K562 (cell line): ENCODE results near the gene LTK. TPM values are rescaled to one million over a fixed set of nuclear protein-coding genes. Genes with fewer than 3 reads are reported as not detected.

Experiments used
- ATAC-seq: fragments of 200-7000 bp; cut with Tn5 transposase; 3 replicates; pipeline ENCODE4 v1.9.1; 2020; ENCODE audit warnings: moderate library complexity
- BruUV-seq: library from RNA; stranded (reverse); fragments of 400-500 nt; replicated peaks from 2 replicates; lab custom pipeline; 2021; lab: Mats Ljungman, UMichigan
- CTCF ChIA-PET: fragments of 300-600 bp; formaldehyde crosslinking; extraction: SDS; loops from one replicate; lab custom pipeline; 2021; ENCODE audit warnings: low intra/inter-chr PET ratio; lab: Yijun Ruan, JAX
- POLR2A ChIA-PET: fragments of 300-600, 350-650 bp; sonication (Branson Sonifier 250); formaldehyde crosslinking; extraction: SDS; loops from one replicate; lab custom pipeline; 2021; ENCODE audit warnings: antibody characterized with exemption, inconsistent platforms; lab: Yijun Ruan, JAX
- DNase-seq, 4 experiments: peaks; one replicate each; pipeline versions ENCODE4 v3.0.0 to v3.0.0-alpha.2; 2011 to 2018; ENCODE audit warnings: low spot score in 3 of 4, mixed read lengths in 3 of 4; ENCODE audit errors: extremely low read depth in 1 of 4
- FAIRE-seq: peaks from 2 replicates; lab custom pipeline; 2011; peaks lifted over from hg19 to GRCh38; lab: Jason Lieb, UNC
- H2AFZ ChIP-seq: 2 replicates; pipeline ENCODE4 v1.6.0; 2011; ENCODE audit warnings: low read depth, low read length, control low read depth, inconsistent platforms
- H3K27ac ChIP-seq: fragments of 200-600 bp; 3 replicates; pipeline ENCODE4 v1.8.0; 2011; ENCODE audit warnings: low read depth, mild to moderate bottlenecking, control low read depth, inconsistent platforms, low read length, moderate library complexity, mixed read lengths; ENCODE audit errors: extremely low read depth
- H3K27me3 ChIP-seq, 2 experiments: fragments of 300-600 bp in 1 of 2; 2 replicates in 1 of 2; 3 replicates in 1 of 2; pipeline versions ENCODE4 v1.6.0 to v1.8.0; 2011; ENCODE audit warnings: inconsistent platforms in 2 of 2, low read length in 2 of 2, mild to moderate bottlenecking in 1 of 2, mixed read lengths in 1 of 2, moderate library complexity in 1 of 2; ENCODE audit not compliant: control insufficient read depth in 2 of 2, insufficient read depth in 2 of 2
- H3K36me3 ChIP-seq: fragments of 300-600 bp; 3 replicates; pipeline ENCODE4 v1.8.0; 2011; ENCODE audit warnings: mild to moderate bottlenecking, low read length, inconsistent platforms; ENCODE audit not compliant: control insufficient read depth, insufficient read depth
- H3K4me1 ChIP-seq, 2 experiments: fragments of 200-600 bp in 1 of 2; replicated peaks in 1 of 2; 2 replicates in 1 of 2; 3 replicates in 1 of 2; pipeline versions ENCODE4 v1.5.1 to v1.8.0; 2011; ENCODE audit warnings: inconsistent platforms in 2 of 2, low read length in 2 of 2, mild to moderate bottlenecking in 1 of 2, mixed read lengths in 1 of 2, moderate library complexity in 1 of 2; ENCODE audit not compliant: control insufficient read depth in 2 of 2, insufficient read depth in 2 of 2
- H3K4me2 ChIP-seq: 2 replicates; pipeline ENCODE4 v1.6.1; 2011; ENCODE audit warnings: low read length, control low read depth, inconsistent platforms, mixed read lengths; ENCODE audit not compliant: insufficient read depth
- H3K4me3 ChIP-seq: fragments of 200-600 bp; sonication (generic), shearing (Covaris generic); 2 replicates; pipeline ENCODE4 v1.5.1; 2016; ENCODE audit warnings: control low read depth, inconsistent platforms
- H3K79me2 ChIP-seq: fragments of 200-600 bp; 3 replicates; pipeline ENCODE4 v1.8.0; 2011; ENCODE audit warnings: low read length, inconsistent platforms; ENCODE audit not compliant: control insufficient read depth, insufficient read depth
- H3K9ac ChIP-seq, 2 experiments: 2 replicates each; pipeline versions ENCODE4 v1.6.0 to v1.6.1; 2011; ENCODE audit warnings: low read depth in 2 of 2, low read length in 2 of 2, control low read depth in 1 of 2, inconsistent platforms in 1 of 2, mild to moderate bottlenecking in 1 of 2, mixed read lengths in 1 of 2; ENCODE audit not compliant: insufficient read depth in 1 of 2
- H3K9me1 ChIP-seq: one replicate; pipeline ENCODE4 v1.6.0; 2011; ENCODE audit warnings: inconsistent platforms, mild to moderate bottlenecking, low read length, moderate library complexity; ENCODE audit not compliant: control insufficient read depth, insufficient read depth
- H3K9me3 ChIP-seq: replicated peaks from 2 replicates; pipeline ENCODE4 v1.5.1; 2011; ENCODE audit warnings: low read depth, low read length, inconsistent platforms; ENCODE audit not compliant: control insufficient read depth, insufficient read depth
- H4K20me1 ChIP-seq: replicated peaks from 2 replicates; pipeline ENCODE4 v1.6.1; 2011; ENCODE audit warnings: low read length, inconsistent platforms, mixed read lengths; ENCODE audit not compliant: control insufficient read depth, insufficient read depth
- ASH1L ChIP-seq: fragments of 450-650 bp; IDR thresholded peaks from 2 replicates; pipeline ENCODE4 v1.6.1; 2018; ENCODE audit warnings: borderline replicate concordance, mild to moderate bottlenecking, low read depth; ENCODE audit not compliant: partially characterized antibody
- BRF1 ChIP-seq: IDR thresholded peaks from 3 replicates; pipeline ENCODE4 v1.6.1; 2011; ENCODE audit warnings: borderline replicate concordance, mild to moderate bottlenecking; ENCODE audit not compliant: insufficient read length; ENCODE audit errors: extremely low read depth
- EP400 ChIP-seq: fragments of 450-650 bp; IDR thresholded peaks from 2 replicates; pipeline ENCODE4 v1.6.1; 2017; ENCODE audit warnings: antibody characterized with exemption, mild to moderate bottlenecking, moderate library complexity
- NUFIP1 ChIP-seq: fragments of 450-650 bp; IDR thresholded peaks from 2 replicates; pipeline ENCODE4 v1.6.1; 2018; ENCODE audit not compliant: partially characterized antibody
- RBFOX2 ChIP-seq: fragments of 200-400 bp; formaldehyde crosslinking; IDR thresholded peaks from 2 replicates; pipeline ENCODE4 v1.6.1; 2017; ENCODE audit warnings: low read depth, mild to moderate bottlenecking, low read length, moderate library complexity
- U2AF1 ChIP-seq: fragments of 200-400 bp; formaldehyde crosslinking; optimal IDR thresholded peaks from 2 replicates; pipeline ENCODE3; 2017; ENCODE audit warnings: mild to moderate bottlenecking, low read depth, low read length, moderate library complexity
- ZNF561 ChIP-seq: fragments of 450-650 bp; formaldehyde crosslinking; conservative IDR thresholded peaks from 2 replicates; pipeline ENCODE4 v1.4.0; 2020; ENCODE audit warnings: mild to moderate bottlenecking, moderate library complexity
- WGBS: fragments of 100-300 bp; shearing (Covaris generic); methylation state at CpG from one replicate; pipeline ENCODE4 v1.1.6; 2016; ENCODE audit warnings: low coverage, mixed read lengths; ENCODE audit not compliant: insufficient coverage; ENCODE audit errors: missing lambda C conversion rate; 5-methylcytosine and 5-hydroxymethylcytosine counted together
- in situ Hi-C: fragments of 300-500 bp; cut with MboI; formaldehyde crosslinking; loops from 4 replicates; pipeline ENCODE4 v1.15.0; 2018; ENCODE audit warnings: inconsistent platforms, mixed read lengths
- intact Hi-C: fragments of 100-400 bp; cut with micrococcal nuclease; formaldehyde crosslinking; loops from 2 replicates; pipeline ENCODE4 v1.14.2; 2022
- polyA plus RNA-seq, 8 experiments: library from polyadenylated mRNA; depleted of rRNA in 4 of 8; stranded (reverse) in 5 of 8; unstranded in 3 of 8; fragments of >200 nt; fragmentation: Nextera tagmentation in 2 of 8; fragmentation: Illumina TruSeq in 1 of 8; extraction: Ambion mirVana in 2 of 8; extraction: Trizol in 1 of 8; gene quantifications; 2 replicates each; pipeline versions ENCODE4 v1.2.1 to v1.2.3, GENCODE V29; 2011 to 2014; ENCODE audit warnings: inconsistent platforms in 1 of 8, missing spikeins in 1 of 8
- total RNA-seq, 7 experiments: library from RNA; depleted of rRNA in 6 of 7; stranded (reverse); fragments of >200 nt in 6 of 7; fragmentation: Illumina TruSeq in 2 of 7; extraction: Trizol in 2 of 7; gene quantifications; 2 replicates each; pipeline versions ENCODE4 v1.2.1 to v1.2.3, GENCODE V29; 2011 to 2021; ENCODE audit warnings: low replicate concordance in 1 of 7
- TF ChIP-seq, protein P1 (sequence below): fragments of 450-650 bp; formaldehyde crosslinking; IDR thresholded peaks from 2 replicates; pipeline ENCODE4 v1.4.0; 2020; ENCODE audit warnings: mild to moderate bottlenecking
- TF ChIP-seq, protein P2 (sequence below): IDR thresholded peaks from 2 replicates; pipeline ENCODE4 v1.6.1; 2011; ENCODE audit warnings: borderline replicate concordance, low read depth, mild to moderate bottlenecking, moderate library complexity, low read length; ENCODE audit not compliant: insufficient read depth, poor library complexity, severe bottlenecking

Gene LTK
- total and polyA plus RNA-seq, 9 of the 15 experiments (the other 6 are each of a cell fraction or from before 2014, with no cell fraction given), result 0.25 to 4.4 (median 1.8) TPM

- Histone ChIP-seq H3K79me2 (peaks cover 17% of the 10 kb centered on the region), H3K9me3 (no peaks in the 10 kb centered on the region), H3K9me1 (no peaks in the 10 kb centered on the region), H3K9ac (peak overlapping the region in 1 of 2 experiments; percentile 38; a peak in 1 of 4 replicates)
- WGBS, result 73% methylated on average over 15 of the region's 16 CpGs
- BruUV-seq, result no TSS peak
- TF ChIP-seq, protein P1, sequence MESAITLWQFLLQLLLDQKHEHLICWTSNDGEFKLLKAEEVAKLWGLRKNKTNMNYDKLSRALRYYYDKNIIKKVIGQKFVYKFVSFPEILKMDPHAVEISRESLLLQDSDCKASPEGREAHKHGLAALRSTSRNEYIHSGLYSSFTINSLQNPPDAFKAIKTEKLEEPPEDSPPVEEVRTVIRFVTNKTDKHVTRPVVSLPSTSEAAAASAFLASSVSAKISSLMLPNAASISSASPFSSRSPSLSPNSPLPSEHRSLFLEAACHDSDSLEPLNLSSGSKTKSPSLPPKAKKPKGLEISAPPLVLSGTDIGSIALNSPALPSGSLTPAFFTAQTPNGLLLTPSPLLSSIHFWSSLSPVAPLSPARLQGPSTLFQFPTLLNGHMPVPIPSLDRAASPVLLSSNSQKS (CRISPR knock-in tag), result no peak
- TF ChIP-seq RBFOX2, result peak; percentile 35
- TF ChIP-seq, all 486 proteins: peak for 1
- H3K4me3 ChIP-seq, result no peak overlapping the region
- no peak overlapping the region for H3K27ac ChIP-seq
- no peak for DNase-seq
- POLR2A ChIA-PET, result interaction anchor here (0.5 to 2.6 kb wide), 8 partner anchors 11 to 358 kb away, joined by 3 to 16 read pairs (median 4); partner anchors contain the start of gene MGA
- CTCF ChIA-PET, result no interaction called here
- in situ Hi-C loops (no loop called here), intact Hi-C loops (no loop called here)
- no peak for FAIRE-seq
- ATAC-seq, result no peak
- no peak overlapping the region for H2AFZ ChIP-seq
- no peaks in the 10 kb centered on the region for H3K27me3 ChIP-seq
- no peak overlapping the region; the same call in 1 of the 2 replicates for H3K4me2 ChIP-seq
- H3K4me1 ChIP-seq, result peaks cover 68 to 81% of the 10 kb centered on the region in 2 experiments
- H4K20me1 ChIP-seq, result 0 out of 2 replicates have a peak, but pooled peaks cover 3% of the 10 kb centered on the region
- peaks cover 36% of the 10 kb centered on the region for H3K36me3 ChIP-seq
These were observed 47.6 kb upstream of the LTK start for GRCh38 chr15:41561104-41561776.

GRCh38 chr15:41560572-41560874 lies 46.9 kb upstream of the LTK start:
- H3K4me1 ChIP-seq, result peaks cover 62 to 77% of the 10 kb centered on the region in 2 experiments
- 0 out of 2 replicates have a peak, but pooled peaks cover 3% of the 10 kb centered on the region for H4K20me1 ChIP-seq
- POLR2A ChIA-PET, result interaction anchor here (0.6 to 2.6 kb wide), 4 partner anchors 12 to 100 kb away, joined by 3 to 16 read pairs (median 5); partner anchors contain the start of gene MGA
- no peaks in the 10 kb centered on the region for H3K27me3 ChIP-seq
- in situ Hi-C loops, result no loop called here
- WGBS, result 56% methylated on average over 2 of the region's 2 CpGs
- H3K9ac ChIP-seq, result peak overlapping the region in 1 of 2 experiments; percentile 31; a peak in 2 of 4 replicates
- no peaks in the 10 kb centered on the region for H3K9me1 ChIP-seq
- H3K9me3 ChIP-seq, result no peaks in the 10 kb centered on the region
- intact Hi-C loops, result no loop called here
- peaks cover 17% of the 10 kb centered on the region for H3K79me2 ChIP-seq
- FAIRE-seq (no peak), DNase-seq (no peak), ATAC-seq (no peak)
- H3K4me3 ChIP-seq, result no peak overlapping the region
- no peak overlapping the region; the same call in 2 of the 3 replicates for H3K27ac ChIP-seq
- CTCF ChIA-PET, result no interaction called here
- H3K4me2 ChIP-seq, result no peak overlapping the region; the same call in 1 of the 2 replicates
- no peak overlapping the region for H2AFZ ChIP-seq
- no TSS peak for BruUV-seq
- peaks cover 30% of the 10 kb centered on the region for H3K36me3 ChIP-seq
- TF ChIP-seq ZNF561 (no peak), U2AF1 (no peak), NUFIP1 (no peak), EP400 (no peak), ASH1L (no peak), BRF1 (no peak)
- TF ChIP-seq, protein P2, sequence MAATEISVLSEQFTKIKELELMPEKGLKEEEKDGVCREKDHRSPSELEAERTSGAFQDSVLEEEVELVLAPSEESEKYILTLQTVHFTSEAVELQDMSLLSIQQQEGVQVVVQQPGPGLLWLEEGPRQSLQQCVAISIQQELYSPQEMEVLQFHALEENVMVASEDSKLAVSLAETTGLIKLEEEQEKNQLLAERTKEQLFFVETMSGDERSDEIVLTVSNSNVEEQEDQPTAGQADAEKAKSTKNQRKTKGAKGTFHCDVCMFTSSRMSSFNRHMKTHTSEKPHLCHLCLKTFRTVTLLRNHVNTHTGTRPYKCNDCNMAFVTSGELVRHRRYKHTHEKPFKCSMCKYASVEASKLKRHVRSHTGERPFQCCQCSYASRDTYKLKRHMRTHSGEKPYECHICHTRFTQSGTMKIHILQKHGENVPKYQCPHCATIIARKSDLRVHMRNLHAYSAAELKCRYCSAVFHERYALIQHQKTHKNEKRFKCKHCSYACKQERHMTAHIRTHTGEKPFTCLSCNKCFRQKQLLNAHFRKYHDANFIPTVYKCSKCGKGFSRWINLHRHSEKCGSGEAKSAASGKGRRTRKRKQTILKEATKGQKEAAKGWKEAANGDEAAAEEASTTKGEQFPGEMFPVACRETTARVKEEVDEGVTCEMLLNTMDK, result no peak
